Natural killer cell treated with Interleukin-12 subunit alpha and Interleukin-12 subunit beta and Interleukin-15 and Interleukin-18, amount 100 ng/mL, for 72 hours (primary cell): ENCODE data around the gene RTEL1. TPM values are rescaled to one million over a fixed set of nuclear protein-coding genes. Genes with fewer than 3 reads are reported as not detected.

Experiments
- total RNA-seq, 2 donors: library from RNA; stranded (reverse); gene quantifications; one replicate each; pipeline ENCODE4 v1.2.3, GENCODE V29; 2022

The RTEL1 gene
- total RNA-seq, 2 donors from 2014 or later = 32.3 to 76.9 TPM

Other genes starting within 250 kb of the RTEL1 start
- not detected for gene KCNQ2, start 185.7 kb upstream of the RTEL1 start, total RNA-seq
- 1 to 10 TPM; 3.1 to 6.1 TPM for gene EEF1A2, start 159.2 kb upstream of the RTEL1 start, total RNA-seq
- 10 to 100 TPM; 66.4 to 96.9 TPM for gene PPDPF, start 137.5 kb upstream of the RTEL1 start, total RNA-seq
- under 1 TPM in 1 of 2 donors, not detected in 1; 0.19 TPM for gene PTK6, start 120.9 kb upstream of the RTEL1 start, total RNA-seq
- not detected for gene SRMS, start 110.6 kb upstream of the RTEL1 start, total RNA-seq
- gene FNDC11, start 104.2 kb upstream of the RTEL1 start, total RNA-seq = under 1 TPM; 0.31 to 0.39 TPM
- 10 to 100 TPM; 19.6 to 27.6 TPM for gene HELZ2, start 84.1 kb upstream of the RTEL1 start, total RNA-seq
- gene GMEB2, start 31.2 kb upstream of the RTEL1 start, total RNA-seq = 10 to 100 TPM; 14.7 to 15.5 TPM
- gene STMN3, start 4.9 kb upstream of the RTEL1 start, total RNA-seq = 1 to 10 TPM in 1 of 2 donors, under 1 TPM in 1; 0.88 to 3.2 TPM
- gene TNFRSF6B, start 38.3 kb downstream of the RTEL1 start, total RNA-seq = not detected
- 10 to 100 TPM; 52.4 to 87.0 TPM for gene ARFRP1, start 49.7 kb downstream of the RTEL1 start, total RNA-seq
- 10 to 100 TPM; 40.8 to 53.0 TPM for gene ZGPAT, start 49.7 kb downstream of the RTEL1 start, total RNA-seq
- gene LIME1, start 78.4 kb downstream of the RTEL1 start, total RNA-seq = 10 to 100 TPM in 1 of 2 donors, 1 to 10 TPM in 1; 9.3 to 15.7 TPM
- 10 to 100 TPM; 21.0 to 31.1 TPM for gene SLC2A4RG, start 81.5 kb downstream of the RTEL1 start, total RNA-seq
- 1 to 10 TPM in 1 of 2 donors, under 1 TPM in 1; 0.25 to 1.2 TPM for gene ZBTB46, start 173.0 kb downstream of the RTEL1 start, total RNA-seq
- gene ABHD16B, start 203.2 kb downstream of the RTEL1 start, total RNA-seq = not detected
- 10 to 100 TPM; 48.8 to 60.0 TPM for gene TPD52L2, start 207.0 kb downstream of the RTEL1 start, total RNA-seq
- 10 to 100 TPM; 67.6 to 89.1 TPM for gene DNAJC5, start 236.8 kb downstream of the RTEL1 start, total RNA-seq